G401 (cell line): ENCODE results near the gene WDR27. TPM values are rescaled to one million over a fixed set of nuclear protein-coding genes. Genes with fewer than 3 reads are reported as not detected.
"Not testable (repeated sequence)": the region's sequence is repeated elsewhere in the genome, so short reads cannot be mapped to it uniquely, and the experiment has no call there.

Experiments used
- DNase-seq: peaks from one replicate; pipeline ENCODE4 v3.0.0-alpha.2; 2015; ENCODE audit warnings: low spot score
- in situ Hi-C: cut with HindIII; loops from 2 replicates; pipeline ENCODE4 v1.10.0; 2016; ENCODE audit warnings: low sequenced_read_pairs, mixed read lengths
- total RNA-seq: library from RNA; depleted of rRNA; stranded (reverse); fragments of >200 nt; shearing (Covaris generic); gene quantifications from 2 replicates; pipeline ENCODE4 v1.2.3, GENCODE V29; 2014

WDR27 gene
- total RNA-seq, 1 experiment from 2014 or later: 20.9 TPM

- in situ Hi-C loops: no loop called here
- DNase-seq: no peak
Observed at GRCh38 chr6:169714595-169714994, 12.8 kb upstream of the WDR27 start.

- in situ Hi-C loops: no loop called here
- no peak for DNase-seq
Observed at GRCh38 chr6:169714178-169714577, 12.3 kb upstream of the WDR27 start.

GRCh38 chr6:169710009-169710408 lies 8.2 kb upstream of the WDR27 start:
- DNase-seq: no peak
- in situ Hi-C loops: no loop called here

GRCh38 chr6:169709293-169709692 lies 7.5 kb upstream of the WDR27 start:
- in situ Hi-C loops: no loop called here

GRCh38 chr6:169707772-169708171 lies 5.9 kb upstream of the WDR27 start:
- in situ Hi-C loops: no loop called here
- no peak for DNase-seq

More at GRCh38 chr6:169709293-169709692, 7.5 kb upstream of the WDR27 start:
- DNase-seq: no peak

- in situ Hi-C loops: no loop called here
- DNase-seq: no peak
Observed at GRCh38 chr6:169702840-169703246, 1.0 kb upstream of the WDR27 start.

- no peak for DNase-seq
- in situ Hi-C loops: no loop called here
Observed at GRCh38 chr6:169701311-169701953, 397 bp downstream of the WDR27 start.

GRCh38 chr6:169700296-169700695 lies 1.5 kb downstream of the WDR27 start:
- in situ Hi-C loops: no loop called here
- no peak for DNase-seq

- in situ Hi-C loops, DNase-seq: not testable (repeated sequence)
Observed at GRCh38 chr6:169697115-169697514, 4.7 kb downstream of the WDR27 start.

GRCh38 chr6:169695131-169695530 lies 6.7 kb downstream of the WDR27 start:
- in situ Hi-C loops: no loop called here

GRCh38 chr6:169692516-169692915 lies 9.3 kb downstream of the WDR27 start:
- DNase-seq: no peak
- in situ Hi-C loops: no loop called here

More at GRCh38 chr6:169695131-169695530, 6.7 kb downstream of the WDR27 start:
- no peak for DNase-seq

GRCh38 chr6:169691260-169691659 lies 10.6 kb downstream of the WDR27 start:
- DNase-seq: no peak
- in situ Hi-C loops: no loop called here

GRCh38 chr6:169689287-169689686 lies 12.5 kb downstream of the WDR27 start:
- in situ Hi-C loops: no loop called here
- DNase-seq: no peak

- no peak for DNase-seq
- in situ Hi-C loops: no loop called here
Observed at GRCh38 chr6:169685860-169686259, 16.0 kb downstream of the WDR27 start.

- no peak for DNase-seq
- in situ Hi-C loops: no loop called here
Observed at GRCh38 chr6:169684056-169684455, 17.8 kb downstream of the WDR27 start.

GRCh38 chr6:169678342-169678741 lies 23.5 kb downstream of the WDR27 start:
- in situ Hi-C loops: no loop called here
- no peak for DNase-seq

GRCh38 chr6:169677096-169677495 lies 24.7 kb downstream of the WDR27 start:
- in situ Hi-C loops: no loop called here

GRCh38 chr6:169675011-169675410 lies 26.8 kb downstream of the WDR27 start:
- in situ Hi-C loops: no loop called here
- DNase-seq: no peak

More at GRCh38 chr6:169677096-169677495, 24.7 kb downstream of the WDR27 start:
- DNase-seq: no peak

- in situ Hi-C loops: no loop called here
- no peak for DNase-seq
Observed at GRCh38 chr6:169671563-169671962, 30.3 kb downstream of the WDR27 start.

GRCh38 chr6:169669889-169670288 lies 31.9 kb downstream of the WDR27 start:
- DNase-seq: no peak
- in situ Hi-C loops: no loop called here

GRCh38 chr6:169669147-169669546 lies 32.7 kb downstream of the WDR27 start:
- in situ Hi-C loops: no loop called here
- no peak for DNase-seq
